Inflammatory macrophage (primary cell): ENCODE results near the gene ZNF146.
"Not testable (repeated sequence)": the region's sequence is repeated elsewhere in the genome, so short reads cannot be mapped to it uniquely, and the experiment has no call there.

Experiments used
- DNase-seq, 2 donors: peaks; one replicate each; pipeline ENCODE4 v3.0.0-alpha.2; 2020 to 2022
- total RNA-seq, 18 experiments: gene quantifications; one replicate each; lab custom pipeline; 2026; ENCODE audit warnings: mixed read lengths in 6 of 18, inconsistent platforms in 2 of 18; lab: John Stamatoyannopoulos, UW

The ZNF146 gene
- 20.1 to 76.9 (median 52.5) reads per million in 18 experiments for total RNA-seq

DNA sequence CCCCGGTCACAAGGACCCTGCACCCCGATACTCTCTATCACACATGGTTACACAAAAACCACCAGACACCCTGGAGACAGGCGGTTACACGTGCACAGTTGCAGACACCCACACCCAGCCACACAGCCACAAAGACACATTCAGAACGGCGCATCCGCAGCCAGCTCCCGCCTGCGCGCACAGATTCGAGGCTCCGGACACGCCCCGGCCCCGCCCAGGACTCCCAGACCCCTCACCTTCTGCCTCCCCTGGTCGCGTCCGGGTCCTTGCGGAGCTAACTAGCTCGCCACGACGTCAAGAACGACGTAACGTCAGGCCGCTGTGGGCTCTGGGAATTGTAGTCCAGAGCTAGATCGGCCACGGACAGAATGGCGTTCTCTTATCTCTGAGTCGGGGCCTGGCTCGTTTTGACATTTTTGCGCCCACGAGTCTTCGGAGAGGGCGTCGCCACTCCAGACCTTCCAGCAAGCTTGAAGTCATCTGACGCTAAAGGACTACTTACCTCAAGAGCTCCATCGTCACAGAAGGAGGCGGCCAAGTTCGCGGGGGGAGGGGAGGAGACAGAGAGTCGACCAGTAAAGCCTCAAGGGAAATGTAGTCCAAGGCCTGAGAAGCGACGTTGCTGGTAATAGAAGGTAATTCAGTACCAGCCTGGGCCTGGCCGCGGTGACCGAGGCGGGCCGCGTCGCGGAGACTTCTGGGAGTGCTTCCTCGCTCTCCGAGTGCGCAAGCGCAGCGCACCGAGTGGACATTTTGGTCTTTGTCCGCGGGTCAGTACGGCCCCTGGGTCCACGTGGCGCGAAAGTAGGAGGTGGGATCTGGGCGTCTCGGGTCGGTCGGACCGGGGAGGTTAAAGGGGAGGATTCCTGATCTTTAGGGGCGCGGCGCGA, at the start of gene ZNF146, which contains the start of gene ZNF565:
ZNF146 (plus strand) TSS at position 721 of the 890 bp plus-strand sequence. CDS start 21,335 bp downstream, outside the sequence.
ZNF565 (minus strand) TSS at position 280 of the 890 bp plus-strand sequence. CDS start 12,680 bp downstream, outside the sequence.
- DNase-seq: peak; percentile 98 to 99

DNA sequence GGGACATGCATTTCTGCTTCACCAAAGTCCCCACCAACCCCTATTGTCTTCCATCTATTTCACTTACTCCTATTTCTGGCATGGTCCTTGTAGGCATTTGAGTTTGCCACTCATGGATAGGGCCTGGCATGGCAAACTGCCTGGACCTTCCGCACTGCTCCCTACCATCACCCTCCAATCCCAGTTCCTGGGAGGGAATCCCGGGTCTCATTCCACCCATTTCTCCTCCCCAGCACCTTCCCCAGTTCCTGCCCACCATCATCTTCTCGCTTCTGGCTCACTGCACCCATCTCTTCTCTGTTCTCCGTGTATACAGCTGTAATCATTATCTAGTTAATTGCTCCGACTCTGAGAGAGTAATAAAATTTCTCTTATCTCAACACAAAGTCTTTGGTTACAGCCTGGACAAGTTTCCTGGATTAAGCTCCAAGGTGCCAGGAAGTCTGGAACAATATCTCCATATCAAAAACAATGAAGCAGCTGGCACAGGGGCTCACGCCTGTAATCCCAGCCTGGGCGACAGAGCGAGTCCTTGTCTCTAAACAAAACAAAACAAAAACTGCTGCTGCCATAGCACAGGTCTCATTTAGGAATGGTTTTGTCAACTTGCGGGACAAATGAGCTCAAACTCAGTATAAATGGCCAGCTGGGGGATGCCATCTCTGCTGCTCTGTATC, 45.7 kb upstream of the ZNF146 start:
- DNase-seq: no peak

DNA sequence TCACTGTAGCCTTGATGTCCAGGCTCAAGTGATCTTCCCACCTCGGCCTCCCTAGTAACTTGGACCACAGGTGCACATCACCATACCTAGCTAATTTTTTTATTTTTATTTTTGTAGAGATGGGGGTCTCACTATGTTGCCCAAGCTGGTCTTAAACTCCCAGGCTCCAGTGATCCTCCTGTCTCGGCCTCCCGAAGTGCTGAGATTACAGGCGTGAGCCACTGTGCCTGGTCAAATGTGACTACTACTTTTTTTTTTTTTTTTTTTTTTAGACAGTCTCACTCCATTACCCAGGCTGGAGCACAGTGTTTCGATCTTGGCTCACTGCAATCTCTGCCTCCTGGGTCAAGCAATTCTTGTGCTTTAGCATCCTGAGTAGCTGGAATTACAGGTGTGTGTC, 42.1 kb upstream of the ZNF146 start:
- DNase-seq: no peak

DNA sequence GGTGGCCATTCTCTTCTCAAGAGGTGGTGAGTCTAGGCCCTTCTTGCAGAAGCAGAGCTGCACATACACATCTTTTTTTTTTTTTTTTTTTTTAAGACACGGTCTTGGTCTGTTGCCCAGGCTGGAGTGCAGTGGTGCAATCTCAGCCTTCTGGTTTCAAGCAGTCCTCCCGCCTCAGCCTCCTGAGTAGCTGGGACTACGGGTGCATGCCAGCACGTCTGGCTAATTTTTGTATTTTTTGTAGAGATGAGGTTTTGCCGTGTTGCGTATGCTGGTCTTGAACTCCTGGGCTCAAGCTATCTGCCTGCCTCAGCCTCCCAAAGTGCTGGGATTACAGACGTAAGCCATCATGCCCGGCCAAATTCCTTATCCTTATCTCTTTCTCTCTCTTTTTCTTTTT, 41.1 kb upstream of the ZNF146 start:
- DNase-seq: not testable (repeated sequence)

DNA sequence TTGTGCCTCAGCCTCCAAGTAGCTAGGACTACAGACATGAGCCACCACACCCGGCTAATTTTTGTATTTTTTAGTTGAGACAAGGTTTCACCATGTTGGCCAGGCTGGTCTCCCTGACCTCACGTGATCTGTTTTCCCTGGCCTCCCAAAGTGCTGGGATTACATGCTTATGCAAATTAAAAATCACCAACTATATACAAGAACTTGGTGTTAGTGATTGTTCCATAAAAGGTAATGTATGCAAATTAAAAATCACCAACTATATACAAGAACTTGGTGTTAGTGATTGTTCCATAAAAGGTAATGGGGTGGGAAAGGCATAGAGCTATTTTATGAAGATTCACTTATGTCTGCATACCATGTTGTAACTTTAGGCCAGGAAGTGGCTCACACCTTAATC, 35.8 kb upstream of the ZNF146 start:
- not testable (repeated sequence) for DNase-seq

DNA sequence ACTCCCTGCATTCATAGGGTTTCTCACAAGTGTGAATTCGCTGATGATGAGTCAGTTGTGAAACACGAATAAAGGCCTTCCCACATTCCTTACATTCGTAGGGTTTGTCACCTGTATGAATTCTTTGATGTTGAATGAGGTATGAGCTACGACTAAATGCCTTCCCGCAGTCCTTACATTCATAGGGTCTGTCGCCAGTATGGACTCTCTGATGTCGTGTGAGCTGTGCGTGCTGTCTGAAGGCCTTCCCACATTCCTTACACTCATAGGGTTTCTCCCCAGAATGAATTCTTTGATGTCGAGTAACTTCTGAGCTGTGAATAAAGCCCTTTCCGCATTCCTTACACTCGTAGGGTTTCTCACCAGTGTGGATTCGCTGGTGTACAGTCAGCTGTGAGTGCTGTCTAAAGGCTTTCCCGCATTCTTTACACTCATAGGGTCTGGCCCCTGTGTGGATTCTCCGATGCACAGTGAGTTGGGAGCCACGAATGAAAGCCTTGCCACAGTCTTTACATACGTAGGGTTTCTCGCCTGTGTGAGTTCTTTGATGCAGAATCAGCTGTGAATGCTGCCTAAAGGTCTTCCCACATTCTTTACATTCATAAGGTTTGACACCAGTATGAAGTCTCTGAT, 32.2 kb upstream of the ZNF146 start:
- no peak for DNase-seq

DNA sequence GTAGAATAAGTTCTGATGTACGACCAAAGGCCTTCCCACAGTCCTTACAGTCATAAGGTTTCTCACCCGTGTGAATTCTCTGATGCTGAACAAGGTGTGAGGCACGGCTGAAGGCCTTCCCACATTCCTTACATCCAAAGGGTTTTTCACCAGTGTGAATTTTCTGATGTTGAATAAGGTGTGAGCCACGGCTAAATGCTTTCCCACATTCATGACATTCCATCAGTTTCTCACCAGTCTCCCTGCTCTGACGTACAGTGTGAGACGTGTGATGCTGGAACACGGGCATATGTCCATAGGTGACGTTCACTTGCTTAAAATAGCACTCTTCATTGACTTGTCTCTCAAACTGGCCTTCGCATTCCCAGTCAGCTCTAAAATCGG, 31.7 kb upstream of the ZNF146 start:
- no peak for DNase-seq

DNA sequence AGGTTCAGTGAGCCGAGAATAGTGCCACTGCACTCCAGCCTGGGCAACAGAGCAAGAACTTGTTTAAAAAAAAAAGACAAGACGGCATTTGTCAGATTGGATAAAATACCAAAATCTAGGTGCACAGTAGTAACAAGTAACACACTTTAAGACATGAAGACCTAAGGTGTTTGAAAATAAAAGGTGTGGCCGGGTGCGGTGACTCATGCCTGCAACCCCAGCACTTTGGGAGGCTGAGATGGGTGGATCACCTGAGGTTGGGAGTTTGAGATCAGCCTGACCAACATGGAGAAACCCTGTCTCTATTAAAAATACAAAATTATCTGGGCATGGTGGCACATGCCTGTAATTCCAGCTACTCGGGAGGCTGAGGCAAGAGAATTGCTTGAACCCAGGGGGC, 28.2 kb upstream of the ZNF146 start:
- DNase-seq: not testable (repeated sequence)

DNA sequence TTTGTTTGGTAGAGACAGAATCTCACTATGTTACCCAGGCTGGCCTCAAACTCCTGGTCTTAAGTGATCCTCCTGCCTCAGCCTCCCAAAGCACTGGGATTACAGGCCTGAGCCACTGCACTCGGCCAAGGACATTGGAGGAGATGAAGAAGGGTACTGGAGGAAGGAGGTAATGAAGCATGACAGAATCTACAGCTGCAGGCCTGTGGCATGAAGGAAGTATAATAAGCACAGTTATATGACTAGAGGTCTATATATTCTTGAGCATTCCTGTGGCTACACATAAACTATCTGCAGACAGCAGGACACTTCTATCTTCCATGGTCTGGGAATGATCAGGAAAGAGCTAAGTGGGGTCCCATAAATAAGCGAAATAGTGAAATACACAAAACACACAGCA, 18.7 kb upstream of the ZNF146 start:
- no peak for DNase-seq

DNA sequence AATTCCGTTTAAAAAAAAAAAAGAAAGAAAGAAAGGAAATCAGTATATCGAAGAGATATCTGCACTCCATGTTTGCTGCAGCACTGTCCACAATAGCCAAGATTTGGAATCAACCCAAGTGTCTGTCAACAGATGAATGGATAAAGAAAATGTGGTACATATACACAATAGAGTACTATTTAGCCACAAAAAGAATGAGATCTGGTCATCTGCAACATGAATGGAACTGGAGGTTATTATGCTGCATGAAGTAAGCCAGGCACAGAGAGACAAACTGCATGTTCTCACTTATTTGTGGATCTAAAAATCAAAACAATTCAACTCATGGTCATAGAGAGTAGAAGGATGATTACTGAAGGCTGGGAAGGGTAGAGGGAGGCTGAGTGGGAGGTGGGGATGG, 16.8 kb upstream of the ZNF146 start:
- DNase-seq: no peak

DNA sequence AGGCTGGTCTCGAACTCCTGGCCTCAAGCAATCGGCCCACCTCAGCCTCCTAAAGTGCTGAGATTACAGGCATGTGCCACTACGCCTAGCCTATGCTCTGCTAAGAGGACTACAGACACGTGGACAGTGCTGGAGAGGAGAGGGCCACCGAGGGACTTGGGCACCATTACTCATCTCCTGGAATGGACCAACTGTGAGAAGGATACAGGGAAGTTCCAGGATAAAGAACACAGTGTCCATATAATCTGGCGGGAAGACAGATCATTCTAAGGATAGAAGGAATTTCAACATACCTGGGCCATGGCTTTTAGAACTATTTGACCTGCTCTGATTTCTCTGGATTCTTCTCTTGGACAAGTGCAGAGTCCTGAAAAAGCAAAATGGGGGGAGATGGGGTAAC, 13.2 kb upstream of the ZNF146 start:
- DNase-seq: no peak

DNA sequence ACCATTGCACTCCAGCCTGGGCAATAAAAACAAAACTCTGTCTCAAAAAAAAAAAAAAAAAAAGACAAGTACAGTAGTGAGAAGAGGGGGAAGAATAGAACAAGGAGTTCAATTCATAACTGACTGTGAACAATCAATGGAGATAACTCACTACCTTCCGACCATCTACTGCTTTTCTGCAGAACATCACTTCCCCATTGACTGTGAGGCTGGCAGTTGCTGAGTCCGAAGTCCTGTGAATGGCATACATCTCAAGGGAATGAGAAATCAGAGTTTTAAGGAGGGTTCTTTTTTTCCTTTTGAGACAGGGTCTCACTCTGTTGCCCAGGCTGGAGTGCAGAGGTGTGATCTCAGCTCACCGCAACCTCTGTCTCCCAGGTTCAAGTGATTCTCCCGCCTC, 11.6 kb upstream of the ZNF146 start:
- DNase-seq: no peak

DNA sequence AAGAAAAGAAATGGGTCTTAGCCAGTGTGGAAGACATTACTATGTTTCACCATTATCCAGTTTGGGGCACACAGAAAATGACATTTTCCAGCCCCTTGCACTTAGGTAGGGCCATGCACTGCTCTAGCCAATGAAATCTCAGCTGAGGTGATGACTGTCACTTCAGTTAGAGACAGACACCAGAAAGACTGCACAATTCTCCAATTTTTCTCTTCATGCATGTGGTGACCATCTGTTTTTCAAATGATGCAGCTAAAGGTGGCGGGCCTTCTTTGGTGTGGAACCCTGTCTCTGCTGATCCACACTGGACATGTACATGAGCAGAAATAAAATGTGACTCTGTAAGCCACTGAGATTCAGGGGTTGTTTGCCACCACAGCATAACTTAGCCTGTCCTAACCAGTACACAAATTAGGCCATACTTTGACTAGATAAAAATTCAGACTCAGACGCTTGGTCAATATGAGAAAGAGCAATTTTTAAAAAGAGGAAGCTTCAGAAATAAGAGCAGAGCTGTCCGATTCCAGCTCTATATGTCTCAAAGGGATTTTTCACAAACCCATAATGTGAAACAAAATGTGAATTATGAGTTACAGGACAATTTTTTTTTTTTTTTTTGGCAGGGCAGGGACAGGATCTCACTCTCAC, 7.2 kb upstream of the ZNF146 start:
- peak in 1 of 2 donors; percentile 10 for DNase-seq

DNA sequence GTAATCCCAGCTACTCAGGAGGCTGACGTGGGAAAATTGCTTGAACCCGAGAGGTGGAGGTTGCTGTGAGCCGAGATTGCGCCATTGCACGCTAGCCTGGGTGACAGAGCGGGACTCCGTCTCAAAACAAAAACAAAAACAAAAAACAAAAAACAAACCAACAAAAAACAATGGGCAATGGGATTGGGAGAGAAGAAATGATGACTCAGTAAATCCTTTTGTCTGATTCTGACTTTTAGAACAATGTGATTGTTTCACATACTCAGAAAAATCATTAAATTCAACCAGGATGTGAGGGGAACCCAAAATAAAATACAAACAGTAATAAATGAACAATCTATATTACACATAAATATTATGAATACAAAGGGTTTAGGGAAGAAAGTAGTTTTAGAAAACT, 5.5 kb upstream of the ZNF146 start:
- DNase-seq: no peak

DNA sequence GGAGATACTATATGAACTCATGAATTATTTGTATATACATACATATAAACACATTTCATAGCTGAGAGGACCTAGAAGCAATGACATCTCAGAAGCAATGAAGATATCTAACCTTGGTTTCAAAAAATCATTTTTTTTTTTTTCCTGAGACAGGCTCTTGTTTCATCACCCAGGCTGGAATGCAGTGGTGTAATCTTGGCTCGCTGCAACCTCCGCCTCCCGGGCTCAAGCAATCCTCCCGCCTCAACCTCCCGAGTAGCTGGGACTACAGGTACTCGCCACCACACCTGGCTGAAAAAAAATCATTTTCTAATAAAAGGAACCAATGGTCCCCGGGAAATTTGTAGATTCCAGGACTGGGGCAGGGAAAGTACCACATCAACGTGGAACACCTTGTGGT, 4.4 kb upstream of the ZNF146 start:
- no peak for DNase-seq

DNA sequence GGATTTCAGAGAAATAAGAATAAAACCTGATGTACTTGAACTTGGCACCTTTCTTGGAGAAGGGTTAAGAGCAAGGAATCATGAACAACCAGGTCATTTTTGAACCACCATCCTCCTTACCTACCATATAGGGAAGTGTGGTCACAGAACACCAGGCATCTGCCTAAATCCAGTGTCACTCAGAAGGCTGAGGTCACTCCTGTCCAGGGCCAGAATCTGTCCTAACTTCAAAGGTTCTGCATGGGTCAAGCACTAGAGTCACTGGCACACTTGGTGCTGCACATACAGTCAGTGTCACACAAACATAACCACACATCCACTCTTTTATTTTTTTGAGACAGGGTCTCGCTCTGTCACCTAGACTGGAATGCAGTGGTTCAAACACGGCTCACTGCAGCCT, 2.0 kb upstream of the ZNF146 start:
- DNase-seq: peak in 1 of 2 donors; percentile 1

DNA sequence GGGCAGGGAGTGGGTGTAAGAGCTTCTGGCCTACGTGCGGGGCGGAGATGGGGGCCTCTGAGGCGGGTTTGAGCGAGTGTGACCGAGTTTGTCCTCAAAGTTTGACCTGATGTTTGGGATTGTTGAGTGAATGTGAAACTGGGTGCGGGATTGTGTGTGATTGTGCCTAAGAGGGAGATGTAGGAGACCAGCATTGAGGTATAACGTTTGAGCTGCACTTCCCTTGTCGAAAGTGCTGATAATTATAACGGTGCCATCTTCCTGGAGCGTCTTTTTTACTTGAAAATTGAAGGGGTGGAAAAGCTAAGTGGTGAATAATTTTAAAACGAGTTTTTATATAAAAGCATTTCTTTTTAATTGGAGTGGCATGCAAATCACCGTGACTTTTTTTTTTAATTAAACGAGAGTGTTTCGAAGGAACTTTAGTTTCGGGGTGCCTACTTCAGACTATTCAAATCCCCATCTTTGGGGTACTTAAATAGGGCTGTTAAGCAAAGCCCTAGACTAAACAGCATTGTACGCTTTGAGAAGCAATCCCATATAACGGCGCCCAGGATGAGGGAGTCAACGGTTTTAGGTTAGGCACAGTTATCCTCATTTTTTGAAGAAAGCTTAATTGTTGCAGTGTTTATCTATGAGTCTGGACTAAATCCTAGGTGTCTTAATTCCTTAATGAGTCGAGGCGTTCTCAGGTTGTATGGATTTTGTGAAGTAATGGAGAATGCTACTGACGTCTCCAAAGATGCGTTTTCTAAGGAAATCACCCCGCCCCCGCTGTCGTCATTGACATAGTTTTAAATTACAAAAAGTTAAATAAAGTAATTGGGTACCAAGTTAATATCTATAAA, 594 bp downstream of the ZNF146 start:
- peak; percentile 6 to 23 for DNase-seq

DNA sequence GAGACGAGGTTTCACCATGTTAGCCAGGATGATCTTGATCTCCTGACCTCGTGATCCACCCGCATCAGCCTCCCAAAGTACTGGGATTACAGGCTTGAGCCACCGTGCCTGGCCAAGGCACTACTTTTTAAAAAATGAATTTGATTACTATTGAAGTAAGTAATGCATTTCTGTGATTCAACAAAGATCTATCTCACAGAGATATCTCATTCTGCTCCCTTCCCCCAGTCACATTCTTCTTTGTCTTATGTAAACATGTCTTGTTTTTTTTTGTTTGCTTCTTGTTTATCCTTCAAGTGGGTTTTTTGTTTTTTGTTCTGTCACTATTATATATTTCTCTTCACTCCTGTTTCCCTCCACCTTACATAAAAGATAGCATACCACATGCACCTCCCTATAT, 6.6 kb downstream of the ZNF146 start:
- DNase-seq: no peak

DNA sequence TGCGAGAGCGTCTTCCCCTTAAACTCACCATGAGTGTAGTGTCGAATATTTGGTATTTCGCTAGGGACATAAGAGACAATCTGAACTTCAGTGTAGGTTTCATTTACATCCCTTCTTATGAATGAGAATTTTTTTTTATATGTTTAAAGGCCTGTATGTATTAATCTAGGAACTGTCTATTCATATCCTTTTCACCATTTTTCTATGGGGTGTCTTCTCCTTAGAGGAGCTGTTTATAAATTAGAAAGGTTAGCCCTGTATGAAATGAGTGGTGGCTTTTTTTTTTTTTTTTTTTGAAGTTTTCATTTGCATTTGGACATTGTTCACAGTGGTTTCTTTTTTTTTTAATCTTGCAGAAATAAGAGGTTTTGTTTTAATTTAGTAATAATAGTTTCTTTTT, 7.6 kb downstream of the ZNF146 start:
- DNase-seq: no peak

DNA sequence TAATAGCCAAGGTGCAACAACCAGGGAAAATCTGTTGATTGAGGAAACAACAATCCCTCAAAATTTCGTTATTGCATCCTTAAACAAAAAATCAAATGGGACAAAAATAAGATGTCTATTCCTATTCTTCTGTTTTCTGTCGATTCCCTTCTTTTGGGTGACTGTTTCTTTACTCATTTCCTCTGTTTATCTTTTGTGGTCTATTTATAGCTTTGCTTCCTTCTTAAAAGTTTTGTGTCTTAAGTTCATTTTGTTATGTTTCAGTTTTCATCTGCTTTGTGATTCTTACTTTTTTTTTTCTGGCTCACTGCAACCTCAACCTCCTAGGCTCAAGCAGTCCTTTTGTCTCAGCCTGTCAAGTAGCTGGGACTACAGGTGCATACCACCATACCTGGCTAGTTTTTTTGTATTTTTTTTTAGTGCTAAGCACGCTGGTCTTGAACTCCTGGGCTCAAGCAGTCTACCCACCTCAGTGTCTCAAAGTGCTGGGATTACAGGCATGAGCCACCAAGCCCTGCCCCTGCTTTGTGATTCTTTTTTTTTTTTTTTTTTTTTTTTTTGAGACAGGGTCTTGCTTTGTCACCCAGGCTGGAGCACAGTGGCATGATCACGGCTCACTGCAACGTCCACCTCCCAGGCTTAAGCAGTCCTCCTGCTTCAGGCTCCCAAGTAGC, 10.4 kb downstream of the ZNF146 start:
- no peak for DNase-seq

DNA sequence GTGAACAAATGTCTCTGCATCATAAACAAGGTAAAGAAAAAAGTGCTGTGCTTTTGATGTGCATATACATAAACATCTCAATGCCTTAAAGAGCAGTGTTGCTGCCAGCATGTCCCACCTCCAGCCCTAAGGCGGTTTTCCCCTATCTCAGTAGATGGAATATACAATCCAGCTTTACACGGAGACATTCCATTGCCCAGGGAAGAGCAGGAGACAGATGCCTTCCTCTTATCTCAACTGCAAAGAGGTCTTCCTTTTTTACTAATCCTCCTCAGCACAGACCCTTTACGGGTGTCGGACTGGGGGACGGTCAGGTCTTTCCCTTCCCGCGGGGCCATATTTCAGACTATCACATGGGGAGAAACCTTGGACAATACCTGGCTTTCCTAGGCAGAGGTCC, 18.7 kb downstream of the ZNF146 start:
- not testable (repeated sequence) for DNase-seq
